Left renal pelvis (tissue), 4 donors: ENCODE results near the gene PLA2G6. TPM values are rescaled to one million over a fixed set of nuclear protein-coding genes. Genes with fewer than 3 reads are reported as not detected.

Experiments
- polyA plus RNA-seq, 4 donors: library from polyadenylated mRNA; unstranded; fragments of 120-200 nt; gene quantifications; one replicate each; pipeline ENCODE4 v1.2.1, GENCODE V29; 2013; ENCODE audit not compliant: insufficient read length in 4 of 4

Gene PLA2G6
- polyA plus RNA-seq, 4 donors, result 29.6 to 66.9 (median 35.2) TPM

Other genes with a start within 250 kb of the PLA2G6 start
- 1 to 10 TPM; 4.2 to 7.0 (median 6.6) TPM for gene C22orf23, start 228.2 kb downstream of the PLA2G6 start, polyA plus RNA-seq
- 10 to 100 TPM; 47.9 to 74.8 (median 61.7) TPM for gene POLR2F, start 228.1 kb downstream of the PLA2G6 start, polyA plus RNA-seq
- gene SOX10, start 197.3 kb downstream of the PLA2G6 start, polyA plus RNA-seq, result 1 to 10 TPM; 1.0 to 2.6 (median 1.9) TPM
- 10 to 100 TPM; 23.0 to 44.9 (median 31.7) TPM for gene PICK1, start 124.4 kb downstream of the PLA2G6 start, polyA plus RNA-seq
- 1 to 10 TPM; 1.2 to 2.4 (median 2.3) TPM for gene SLC16A8, start 97.6 kb downstream of the PLA2G6 start, polyA plus RNA-seq
- gene BAIAP2L2, start 71.1 kb downstream of the PLA2G6 start, polyA plus RNA-seq, result 1 to 10 TPM; 1.3 to 8.4 (median 4.3) TPM
- gene MAFF, start 20.2 kb upstream of the PLA2G6 start, polyA plus RNA-seq, result 1 to 10 TPM; 2.5 to 8.1 (median 3.8) TPM
- 10 to 100 TPM; 35.8 to 43.1 (median 42.5) TPM for gene TMEM184B, start 91.2 kb upstream of the PLA2G6 start, polyA plus RNA-seq
- 100 to 1,000 TPM; 111 to 194 (median 133) TPM for gene CSNK1E, start 135.6 kb upstream of the PLA2G6 start, polyA plus RNA-seq